UCSD-AML1 (cell line): ENCODE results near the gene RAD52.

Source experiments
- DNase-seq: peaks from one replicate; lab custom pipeline; 2025; ENCODE audit not compliant: unreplicated experiment; lab: John Stamatoyannopoulos, UW

Gene RAD52

DNA sequence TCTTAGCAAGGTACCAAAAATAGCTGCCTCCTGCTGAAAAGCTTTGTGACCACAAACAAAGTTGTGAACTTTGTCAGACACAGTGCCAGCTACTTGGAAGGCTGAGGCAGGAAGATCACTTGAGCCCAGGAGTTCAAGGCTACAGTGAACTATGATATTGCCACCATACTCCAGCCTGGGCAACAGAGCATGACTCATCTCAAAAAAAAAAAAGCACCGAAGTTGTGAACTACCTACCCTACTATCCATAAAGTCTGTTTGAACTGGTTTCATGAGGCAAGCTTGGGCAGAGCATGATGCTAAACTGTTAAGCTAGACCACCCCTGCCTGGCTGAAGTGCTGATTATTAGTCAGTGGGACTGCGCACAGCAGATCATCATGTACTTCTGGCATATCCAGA lies 75.5 kb downstream of the RAD52 start:
- no peak for DNase-seq

DNA sequence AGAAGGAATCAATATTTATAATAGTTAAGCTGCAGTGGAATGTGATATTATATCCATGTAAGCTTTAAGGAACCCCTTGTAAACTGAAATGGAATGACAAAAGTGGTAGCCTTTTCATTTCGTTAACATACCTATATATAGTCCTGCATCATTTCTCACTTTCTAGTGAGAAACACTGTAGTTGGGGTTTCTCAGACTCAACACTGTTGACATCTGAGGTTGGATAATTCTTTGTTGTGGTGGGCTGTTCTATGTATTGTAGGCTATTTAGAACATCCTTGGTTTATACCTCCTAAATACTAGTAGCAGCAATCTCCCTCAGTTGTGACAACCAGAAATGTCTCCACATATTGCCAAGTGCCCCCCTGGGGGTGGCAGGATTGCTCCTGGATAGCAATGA lies 79.1 kb downstream of the RAD52 start:
- DNase-seq, result no peak

DNA sequence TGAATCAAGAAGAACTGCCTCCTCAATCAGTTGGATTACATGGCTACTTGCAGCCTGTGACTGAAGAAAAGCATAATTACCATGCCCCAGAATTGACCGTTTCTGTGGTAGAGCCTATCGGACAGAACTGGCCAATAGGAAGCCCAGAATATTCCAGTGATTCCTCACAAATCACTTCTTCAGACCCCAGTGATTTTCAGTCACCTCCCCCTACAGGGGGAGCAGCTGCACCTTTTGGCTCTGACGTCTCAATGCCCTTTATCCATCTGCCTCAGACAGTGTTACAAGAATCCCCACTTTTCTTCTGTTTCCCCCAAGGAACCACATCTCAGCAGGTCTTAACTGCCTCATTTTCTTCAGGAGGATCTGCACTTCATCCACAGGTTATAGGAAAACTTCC lies 80.8 kb downstream of the RAD52 start:
- no peak for DNase-seq

DNA sequence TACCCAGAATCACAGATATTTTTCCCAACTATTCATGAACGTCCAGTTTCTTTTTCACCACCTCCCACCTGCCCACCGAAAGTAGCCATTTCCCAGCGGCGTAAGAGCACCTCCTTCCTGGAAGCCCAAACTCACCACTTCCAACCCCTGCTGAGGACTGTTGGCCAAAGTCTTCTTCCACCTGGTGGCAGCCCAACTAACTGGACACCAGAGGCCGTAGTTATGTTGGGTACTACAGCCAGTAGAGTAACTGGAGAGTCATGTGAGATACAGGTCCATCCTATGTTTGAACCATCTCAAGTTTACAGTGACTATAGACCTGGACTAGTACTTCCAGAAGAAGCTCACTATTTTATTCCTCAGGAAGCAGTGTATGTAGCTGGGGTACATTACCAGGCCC lies 81.6 kb downstream of the RAD52 start:
- no peak for DNase-seq

DNA sequence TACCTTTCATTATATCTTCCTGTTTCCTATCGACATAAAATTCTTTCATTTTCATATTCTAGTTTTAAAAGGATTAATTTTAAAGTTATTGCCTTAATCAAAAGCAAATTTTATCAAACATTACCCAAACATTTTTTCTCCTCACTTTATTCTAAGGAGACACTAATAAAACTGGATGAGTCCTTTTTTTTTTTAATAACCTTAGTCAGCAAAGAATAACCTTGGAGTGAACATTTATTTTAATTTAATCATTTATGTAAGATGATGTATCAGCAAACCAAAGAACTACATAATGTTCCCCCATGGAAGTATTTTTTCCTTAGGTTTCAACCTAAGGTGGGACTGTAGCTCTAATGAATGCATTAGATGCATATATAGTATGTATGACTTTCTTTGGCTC lies 83.9 kb downstream of the RAD52 start:
- no peak for DNase-seq

DNA sequence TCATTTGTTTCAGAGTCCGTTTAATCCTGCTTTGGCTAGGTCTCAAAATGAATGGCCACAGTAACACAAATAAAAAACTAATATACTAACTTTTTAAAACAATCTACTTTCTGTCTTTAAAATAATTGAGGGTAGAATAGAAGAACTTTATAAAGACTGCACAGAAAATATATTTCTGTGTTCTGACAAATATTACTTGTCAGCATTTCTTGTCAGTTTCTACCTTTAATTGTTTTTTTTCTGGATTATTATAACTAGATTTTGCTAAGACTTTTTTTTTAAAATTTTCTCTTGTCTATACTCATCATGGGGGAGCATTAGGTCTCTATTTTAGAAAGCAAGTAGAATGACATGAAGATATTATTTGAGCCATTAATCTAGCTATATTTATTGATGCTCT lies 86.2 kb downstream of the RAD52 start:
- DNase-seq, result no peak

DNA sequence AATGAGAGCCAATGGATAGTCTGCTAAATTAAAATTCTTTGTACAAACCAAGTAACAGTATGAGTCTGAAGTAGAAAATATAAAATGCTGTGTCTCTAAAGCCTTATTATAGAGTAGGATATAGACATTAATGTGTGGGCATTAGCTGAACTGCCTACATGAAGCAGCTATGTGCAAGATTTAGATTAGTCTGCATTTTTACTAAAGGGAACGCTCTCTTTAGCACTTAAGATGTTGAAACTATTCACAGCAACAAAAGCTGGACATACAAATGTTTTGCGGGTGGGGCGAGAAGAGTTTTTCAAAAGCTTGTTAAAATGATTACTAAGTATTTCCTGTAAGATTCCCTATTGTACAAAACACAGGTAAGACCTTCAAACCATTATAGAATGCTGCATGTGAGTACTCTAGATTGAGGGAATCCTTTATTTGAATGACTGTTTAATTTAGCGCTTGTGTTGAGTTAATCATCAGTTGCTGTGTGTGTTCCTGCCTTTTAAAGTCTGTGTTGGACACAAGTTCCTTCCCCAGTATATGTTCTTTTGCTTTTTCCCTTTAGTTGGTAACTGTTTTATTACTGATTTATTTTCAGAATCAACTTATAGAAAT lies 87.1 kb downstream of the RAD52 start:
- DNase-seq, result no peak
